Middle frontal gyrus (tissue), 1 donor: ENCODE results near the gene PIK3C2A.
A peak's percentile ranks its signal among the peaks of the same experiment; 100 is the strongest.

Source experiments
- DNase-seq: peaks from one replicate; pipeline ENCODE4 v3.0.0-alpha.2; 2015; ENCODE audit warnings: low spot score; ENCODE audit errors: extremely low spot score

Gene PIK3C2A

GRCh38 chr11:17211286-17211685, 3.5 kb upstream of the PIK3C2A start:
- DNase-seq = no peak

GRCh38 chr11:17209939-17210245, 2.1 kb upstream of the PIK3C2A start:
- no peak for DNase-seq

- DNase-seq = peak; percentile 48
Measured at GRCh38 chr11:17208257-17208999, 642 bp upstream of the PIK3C2A start.

- no peak for DNase-seq
Measured at GRCh38 chr11:17206463-17206862, 1.3 kb downstream of the PIK3C2A start.

GRCh38 chr11:17197431-17197898, 10.3 kb downstream of the PIK3C2A start:
- no peak for DNase-seq

- no peak for DNase-seq
Measured at GRCh38 chr11:17188675-17189074, 19.1 kb downstream of the PIK3C2A start.

- no peak for DNase-seq
Measured at GRCh38 chr11:17186932-17187692, 20.7 kb downstream of the PIK3C2A start.

GRCh38 chr11:17185938-17186337, 21.8 kb downstream of the PIK3C2A start:
- DNase-seq = no peak

- DNase-seq = no peak
Measured at GRCh38 chr11:17184882-17185587, 22.8 kb downstream of the PIK3C2A start.

- no peak for DNase-seq
Measured at GRCh38 chr11:17183836-17184235, 23.9 kb downstream of the PIK3C2A start.

GRCh38 chr11:17179970-17180369, 27.8 kb downstream of the PIK3C2A start:
- no peak for DNase-seq

GRCh38 chr11:17173332-17173731, 34.5 kb downstream of the PIK3C2A start:
- no peak for DNase-seq

GRCh38 chr11:17171916-17172315, 35.9 kb downstream of the PIK3C2A start:
- no peak for DNase-seq

GRCh38 chr11:17171343-17171742, 36.4 kb downstream of the PIK3C2A start:
- no peak for DNase-seq

GRCh38 chr11:17169876-17170275, 37.9 kb downstream of the PIK3C2A start:
- no peak for DNase-seq

GRCh38 chr11:17165247-17165890, 42.4 kb downstream of the PIK3C2A start:
- no peak for DNase-seq

GRCh38 chr11:17164361-17165246, 43.2 kb downstream of the PIK3C2A start:
- no peak for DNase-seq

GRCh38 chr11:17163736-17164135, 44.0 kb downstream of the PIK3C2A start:
- DNase-seq = no peak

- no peak for DNase-seq
Measured at GRCh38 chr11:17163291-17163690, 44.5 kb downstream of the PIK3C2A start.

- DNase-seq = no peak
Measured at GRCh38 chr11:17162376-17162775, 45.4 kb downstream of the PIK3C2A start.

- DNase-seq = no peak
Measured at GRCh38 chr11:17161515-17161914, 46.3 kb downstream of the PIK3C2A start.
